Spleen (tissue), 11 donors: ENCODE measurements around the gene MAP3K14. TPM values are rescaled to one million over a fixed set of nuclear protein-coding genes. Genes with fewer than 3 reads are reported as not detected.
A peak's percentile ranks its signal among the peaks of the same experiment; 100 is the strongest.

ENCODE experiments used
- DNase-seq: peaks from one replicate; pipeline ENCODE4 v3.0.0-alpha.2; 2020
- H3K27ac ChIP-seq, 8 donors: fragments of 200-600 bp; sonication (generic) in 7 of 8; 1 replicate in 4 of 8; 2 replicates in 4 of 8; pipeline versions ENCODE4 v1.5.0 to v1.8.0; 2016 to 2021; ENCODE audit warnings: inconsistent platforms in 4 of 8, mild to moderate bottlenecking in 4 of 8, moderate library complexity in 1 of 8
- H3K27me3 ChIP-seq, 7 donors: fragments of 200-600 bp; sonication (generic) in 6 of 7; replicated peaks in 1 of 7; 1 replicate in 4 of 7; 2 replicates in 3 of 7; pipeline versions ENCODE4 v1.5.0 to v1.8.0; 2016 to 2021; ENCODE audit warnings: inconsistent platforms in 3 of 7, mild to moderate bottlenecking in 1 of 7
- H3K36me3 ChIP-seq, 6 donors: fragments of 200-600 bp; sonication (generic) in 5 of 6; 1 replicate in 4 of 6; 2 replicates in 2 of 6; pipeline versions ENCODE4 v1.5.0 to v1.8.0; 2016 to 2021; ENCODE audit warnings: inconsistent platforms in 2 of 6
- H3K4me1 ChIP-seq, 6 donors: fragments of 200-600 bp; sonication (generic) in 5 of 6; 1 replicate in 3 of 6; 2 replicates in 3 of 6; pipeline versions ENCODE4 v1.5.0 to v1.8.0; 2016 to 2021; ENCODE audit warnings: inconsistent platforms in 3 of 6
- H3K4me3 ChIP-seq, 8 donors: fragments of 200-600 bp; sonication (generic) in 7 of 8; 1 replicate in 4 of 8; 2 replicates in 4 of 8; pipeline versions ENCODE4 v1.5.0 to v1.8.0; 2016 to 2021; ENCODE audit warnings: inconsistent platforms in 4 of 8, mild to moderate bottlenecking in 4 of 8, moderate library complexity in 2 of 8
- H3K9me3 ChIP-seq, 8 donors: fragments of 200-600 bp; sonication (generic) in 7 of 8; 1 replicate in 4 of 8; 2 replicates in 4 of 8; pipeline versions ENCODE4 v1.5.0 to v1.8.0; 2016 to 2021; ENCODE audit warnings: inconsistent platforms in 4 of 8
- CTCF ChIP-seq, 11 experiments: fragments of 200-600 bp in 7 of 11; fragments of 450-650 bp in 4 of 11; sonication (generic) in 4 of 11; IDR thresholded peaks in 8 of 11; conservative IDR thresholded peaks in 3 of 11; 1 replicate in 7 of 11; 2 replicates in 4 of 11; pipeline versions ENCODE4 v1.4.0 to v1.8.0; 2016 to 2021; ENCODE audit warnings: antibody characterized with exemption in 11 of 11, inconsistent platforms in 4 of 11, mild to moderate bottlenecking in 1 of 11
- POLR2A ChIP-seq, 3 donors: fragments of 450-650 bp; IDR thresholded peaks; one replicate each; pipeline ENCODE4 v1.5.1; 2017; ENCODE audit warnings: antibody characterized with exemption in 3 of 3, mild to moderate bottlenecking in 1 of 3
- POLR2AphosphoS5 ChIP-seq, 3 donors: sonication (generic); formaldehyde crosslinking; IDR thresholded peaks; one replicate each; pipeline ENCODE4 v1.5.1; 2017; ENCODE audit warnings: antibody characterized with exemption in 3 of 3
- WGBS, 5 donors: extraction: QIAGEN DNeasy Blood & Tissue Kit in 3 of 5; methylation state at CpG; one replicate each; pipeline versions ENCODE4 v1.1.5 to v1.1.7; 2013 to 2018; 5-methylcytosine and 5-hydroxymethylcytosine counted together
- intact Hi-C: fragments of 100-400 bp; cut with DNase I; formaldehyde crosslinking; loops from one replicate; pipeline ENCODE4 v1.15.0; 2023; ENCODE audit warnings: low total_unique reads
- polyA plus RNA-seq, 3 donors: library from polyadenylated mRNA; stranded (reverse); fragments of 200-250 nt; gene quantifications; one replicate each; pipeline ENCODE4 v1.2.1, GENCODE V29; 2013
- total RNA-seq, 7 donors: library from RNA; depleted of rRNA in 3 of 7; stranded (reverse); fragments of >200 nt in 3 of 7; fragmentation: NEBNext Ultra II Directional in 4 of 7; extraction: Animal tissue kit (Norgen Biotek cat#: 25700) in 4 of 7; gene quantifications; one replicate each; pipeline versions ENCODE4 v1.1.0 to v1.2.1, GENCODE V29; 2016 to 2021
- donor health status: healthy with polysubstance abuse.
- donor health status: DM: no; HTN: no; CAD: no; lungs with moderate emphysema.
- donor health status: DM: no; HTN: no; CAD: no.
- donor health status: Bipolar disorder and iron deficiency.
- donor health status: healthy.
- donor health status: DM: no; HTN: no; CAD: no.
- donor health status: DM: yes; HTN: yes; CAD: no.

Gene MAP3K14
- total and polyA plus RNA-seq, 10 donors, result 17.3 to 36.3 (median 28.0) TPM

- WGBS, 5 donors, result 88 to 99% (median 96%) methylated on average over 9 to 10 of the region's 10 CpGs
- H3K27me3 ChIP-seq, result no peaks in the 10 kb centered on the region
- H3K9me3 ChIP-seq, result no peaks in the 10 kb centered on the region
- no peak overlapping the region for H3K4me3 ChIP-seq
- intact Hi-C loops, result no loop called here
- H3K36me3 ChIP-seq, result peaks cover 0 to 100% (median 77%) of the 10 kb centered on the region in 6 donors
- H3K27ac ChIP-seq, result peak overlapping the region in 2 of 8 donors; percentile 6 to 58
- TF ChIP-seq CTCF (IDR thresholded peaks at IDR 0.05 in 8 of 11, conservative IDR thresholded peaks at IDR 0.05 in 3 of 11) (no peak), POLR2AphosphoS5 (IDR thresholded peaks at IDR 0.05) (no peak), POLR2A (IDR thresholded peaks at IDR 0.05) (no peak)
- DNase-seq, result no peak
- peaks cover 0 to 5% (median 0%) of the 10 kb centered on the region in 6 donors for H3K4me1 ChIP-seq
Measured at GRCh38 chr17:45283711-45284110, 33.1 kb downstream of the MAP3K14 start.

- Histone ChIP-seq H3K27ac (peak overlapping the region in 2 of 8 donors; percentile 6 to 58), H3K27me3 (no peaks in the 10 kb centered on the region), H3K4me3 (no peak overlapping the region), H3K9me3 (no peaks in the 10 kb centered on the region), H3K36me3 (peaks cover 0 to 99% (median 70%) of the 10 kb centered on the region in 6 donors), H3K4me1 (peaks cover 0 to 11% (median 2%) of the 10 kb centered on the region in 6 donors)
- TF ChIP-seq POLR2A (IDR thresholded peaks at IDR 0.05) (no peak), POLR2AphosphoS5 (IDR thresholded peaks at IDR 0.05) (peak in 2 of 3 donors; percentile 2 to 36)
- intact Hi-C loops, result no loop called here
- WGBS, 5 donors, result 75 to 86% (median 81%) methylated on average over 20 to 21 of the region's 21 CpGs
- no peak for DNase-seq
Measured at GRCh38 chr17:45282683-45283644, 33.9 kb downstream of the MAP3K14 start.

GRCh38 chr17:45279898-45280297, 36.9 kb downstream of the MAP3K14 start:
- Histone ChIP-seq H3K36me3 (peaks cover 0 to 76% (median 42%) of the 10 kb centered on the region in 6 donors), H3K27me3 (no peaks in the 10 kb centered on the region), H3K4me3 (no peak overlapping the region), H3K4me1 (peaks cover 6 to 20% (median 13%) of the 10 kb centered on the region in 6 donors), H3K27ac (no peak overlapping the region), H3K9me3 (no peaks in the 10 kb centered on the region)
- DNase-seq, result no peak
- TF ChIP-seq CTCF (IDR thresholded peaks at IDR 0.05 in 8 of 11, conservative IDR thresholded peaks at IDR 0.05 in 3 of 11) (no peak), POLR2A (IDR thresholded peaks at IDR 0.05) (no peak), POLR2AphosphoS5 (IDR thresholded peaks at IDR 0.05) (no peak)
- 79 to 96% (median 91%) methylated on average over 3 of the region's 3 CpGs for WGBS, 5 donors
- intact Hi-C loops, result loop anchor here (5.0 kb wide), 1 partner anchor 63 kb away; no protein-coding TSS in a partner anchor

- intact Hi-C loops, result loop anchor here (1.0 to 5.0 kb wide), 2 partner anchors 61 to 107 kb away; no protein-coding TSS in a partner anchor
- Histone ChIP-seq H3K27me3 (no peaks in the 10 kb centered on the region), H3K36me3 (peaks cover 5 to 76% (median 38%) of the 10 kb centered on the region in 6 donors), H3K4me1 (peaks cover 6 to 20% (median 13%) of the 10 kb centered on the region in 6 donors), H3K27ac (peak overlapping the region in 4 of 8 donors; percentile 8 to 49 (median 24)), H3K9me3 (no peaks in the 10 kb centered on the region), H3K4me3 (no peak overlapping the region)
- WGBS, 5 donors, result 80 to 87% (median 86%) methylated on average over 7 of the region's 7 CpGs
- TF ChIP-seq POLR2AphosphoS5 (IDR thresholded peaks at IDR 0.05) (no peak), CTCF (IDR thresholded peaks at IDR 0.05 in 8 of 11, conservative IDR thresholded peaks at IDR 0.05 in 3 of 11) (no peak), POLR2A (IDR thresholded peaks at IDR 0.05) (no peak)
- DNase-seq, result no peak
Measured at GRCh38 chr17:45277992-45278391, 38.8 kb downstream of the MAP3K14 start.
